Measurements from ENCODE around the gene MEGF11. TPM values are rescaled to one million over a fixed set of nuclear protein-coding genes. Genes with fewer than 3 reads are reported as not detected.

MEGF11 gene
- total RNA-seq, 4 donors from 2014 or later, result not detected

DNA sequence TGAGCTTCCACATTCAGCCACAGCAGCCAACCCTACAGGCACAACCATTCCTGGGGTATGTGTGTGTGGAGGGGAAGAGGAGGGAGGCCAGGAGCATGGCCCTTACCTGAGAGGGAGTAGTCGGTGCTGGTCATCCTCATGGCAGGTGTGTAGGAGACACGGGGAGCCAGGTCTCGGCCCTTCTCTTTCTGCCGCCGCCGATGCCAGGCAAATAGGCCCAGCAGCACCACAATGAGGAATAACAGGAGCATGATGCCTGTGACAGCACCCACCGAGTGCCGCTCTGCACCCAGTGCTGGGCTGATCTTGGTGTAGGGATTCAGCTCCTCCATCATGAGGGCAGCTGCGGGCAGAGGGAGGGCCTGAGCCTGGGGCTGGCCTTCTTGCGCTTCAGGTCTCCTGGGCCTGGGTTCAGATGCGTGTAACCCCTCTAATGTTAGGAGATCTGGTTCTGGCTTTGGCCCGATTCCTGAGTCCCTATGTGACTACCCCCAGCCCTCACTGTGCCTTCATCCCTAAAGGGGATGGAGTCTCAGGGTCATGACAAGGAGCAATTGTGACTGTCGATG, 339.8 kb downstream of the MEGF11 start:
- Histone ChIP-seq H3K36me3 (peaks cover 0 to 42% (median 18%) of the 10 kb centered on the region in 3 donors), H3K9me3 (no peaks in the 10 kb centered on the region), H3K4me3 (no peak overlapping the region), H3K27me3 (no peaks in the 10 kb centered on the region), H3K27ac (no peak overlapping the region), H3K4me1 (peaks cover 0 to 12% (median 0%) of the 10 kb centered on the region in 3 donors)
- intact Hi-C loops (cut with DNase I), result no loop called here
- TF ChIP-seq, protein P1, sequence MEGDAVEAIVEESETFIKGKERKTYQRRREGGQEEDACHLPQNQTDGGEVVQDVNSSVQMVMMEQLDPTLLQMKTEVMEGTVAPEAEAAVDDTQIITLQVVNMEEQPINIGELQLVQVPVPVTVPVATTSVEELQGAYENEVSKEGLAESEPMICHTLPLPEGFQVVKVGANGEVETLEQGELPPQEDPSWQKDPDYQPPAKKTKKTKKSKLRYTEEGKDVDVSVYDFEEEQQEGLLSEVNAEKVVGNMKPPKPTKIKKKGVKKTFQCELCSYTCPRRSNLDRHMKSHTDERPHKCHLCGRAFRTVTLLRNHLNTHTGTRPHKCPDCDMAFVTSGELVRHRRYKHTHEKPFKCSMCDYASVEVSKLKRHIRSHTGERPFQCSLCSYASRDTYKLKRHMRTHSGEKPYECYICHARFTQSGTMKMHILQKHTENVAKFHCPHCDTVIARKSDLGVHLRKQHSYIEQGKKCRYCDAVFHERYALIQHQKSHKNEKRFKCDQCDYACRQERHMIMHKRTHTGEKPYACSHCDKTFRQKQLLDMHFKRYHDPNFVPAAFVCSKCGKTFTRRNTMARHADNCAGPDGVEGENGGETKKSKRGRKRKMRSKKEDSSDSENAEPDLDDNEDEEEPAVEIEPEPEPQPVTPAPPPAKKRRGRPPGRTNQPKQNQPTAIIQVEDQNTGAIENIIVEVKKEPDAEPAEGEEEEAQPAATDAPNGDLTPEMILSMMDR (IDR thresholded peaks at IDR 0.05), result no peak
- no peak for TF ChIP-seq POLR2A (IDR thresholded peaks at IDR 0.05)
- WGBS, 2 donors, result 68 to 86% methylated on average over 3 of the region's 13 CpGs
- no peak for DNase-seq

DNA sequence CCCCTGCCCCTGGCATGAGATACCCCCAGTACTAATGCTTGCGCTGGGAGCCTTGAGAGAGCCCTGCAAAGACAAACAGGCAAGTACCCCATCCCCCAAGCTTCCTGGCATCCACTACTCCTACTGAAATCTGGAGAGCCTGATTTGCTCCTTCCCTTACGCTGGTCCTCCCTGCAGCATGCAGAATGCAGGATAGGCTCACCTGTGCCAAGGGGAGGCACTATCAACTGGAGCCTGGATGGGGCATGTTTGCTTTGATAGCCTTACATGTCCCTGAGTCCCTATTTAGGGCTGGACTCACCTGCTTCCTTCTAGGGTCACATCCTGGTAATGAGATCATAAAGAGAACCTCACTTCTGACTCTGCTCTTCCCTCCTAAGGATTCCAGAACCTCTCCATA, 341.3 kb downstream of the MEGF11 start:
- WGBS, 2 donors, result 100% methylated on average over 1 to 2 of the region's 2 CpGs
- DNase-seq, result no peak
- intact Hi-C loops (cut with DNase I), result no loop called here
- no peak overlapping the region for H3K4me3 ChIP-seq
- no peaks in the 10 kb centered on the region for H3K27me3 ChIP-seq
- TF ChIP-seq POLR2A (IDR thresholded peaks at IDR 0.05), result no peak
- TF ChIP-seq, protein P1 (IDR thresholded peaks at IDR 0.05), result no peak
- H3K9me3 ChIP-seq, result no peaks in the 10 kb centered on the region
- peaks cover 0 to 57% (median 20%) of the 10 kb centered on the region in 3 donors for H3K36me3 ChIP-seq
- peaks cover 0 to 12% (median 0%) of the 10 kb centered on the region in 3 donors for H3K4me1 ChIP-seq
- no peak overlapping the region for H3K27ac ChIP-seq

DNA sequence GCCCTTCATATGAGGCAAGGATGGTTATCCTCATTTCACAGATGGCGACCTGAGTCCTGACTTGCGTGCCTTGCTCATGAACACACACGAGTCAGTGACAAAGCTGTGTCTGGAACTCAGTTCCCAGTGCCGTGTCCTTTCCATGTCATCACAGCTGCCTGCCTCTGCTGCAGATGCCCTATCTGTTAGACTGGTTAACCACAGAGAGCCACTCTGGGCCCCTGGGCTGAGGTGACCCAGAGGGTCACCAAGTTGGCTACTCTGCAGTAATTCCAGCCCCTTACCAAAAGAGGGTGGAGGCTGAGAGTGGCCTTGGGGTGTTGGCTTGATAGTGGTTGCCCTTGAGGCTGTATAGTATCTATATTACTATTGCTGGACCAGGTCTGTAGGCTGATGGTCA, 343.2 kb downstream of the MEGF11 start:
- intact Hi-C loops (cut with DNase I), result no loop called here
- TF ChIP-seq, protein P1 (IDR thresholded peaks at IDR 0.05), result no peak
- TF ChIP-seq POLR2A (IDR thresholded peaks at IDR 0.05), result no peak
- no peaks in the 10 kb centered on the region for H3K27me3 ChIP-seq
- DNase-seq, result no peak
- no peaks in the 10 kb centered on the region for H3K9me3 ChIP-seq
- peaks cover 0 to 20% (median 9%) of the 10 kb centered on the region in 3 donors for H3K4me1 ChIP-seq
- no peak overlapping the region for H3K27ac ChIP-seq
- no peak overlapping the region for H3K4me3 ChIP-seq
- 90% methylated on average over 2 of the region's 4 CpGs; no CpG with 5 or more reads in 1 of the 2 donors for WGBS, 2 donors
- H3K36me3 ChIP-seq, result peaks cover 0 to 75% (median 22%) of the 10 kb centered on the region in 3 donors

DNA sequence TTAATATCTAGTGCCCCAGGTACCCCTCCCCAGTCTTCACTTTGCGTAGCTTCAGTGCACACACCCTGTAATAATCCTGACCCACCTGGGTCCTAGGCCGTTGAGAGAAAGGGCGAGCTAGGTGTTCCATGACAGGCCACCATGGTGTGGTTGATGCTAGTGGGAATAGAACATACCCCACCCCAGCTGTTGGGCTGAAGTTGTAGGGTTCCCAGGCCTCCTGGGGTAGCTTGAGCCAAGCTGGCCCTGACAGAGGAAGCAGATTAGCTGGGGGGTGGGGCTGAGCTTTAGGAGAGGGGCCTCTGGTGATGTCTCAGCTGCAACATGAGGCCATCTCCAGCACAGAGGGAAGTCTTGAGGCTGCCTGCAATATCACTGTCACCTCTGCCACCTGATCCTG, 343.7 kb downstream of the MEGF11 start:
- intact Hi-C loops (cut with DNase I), result no loop called here
- H3K9me3 ChIP-seq, result no peaks in the 10 kb centered on the region
- H3K4me1 ChIP-seq, result peaks cover 0 to 21% (median 9%) of the 10 kb centered on the region in 3 donors
- H3K36me3 ChIP-seq, result peaks cover 0 to 80% (median 22%) of the 10 kb centered on the region in 3 donors
- TF ChIP-seq, protein P1 (IDR thresholded peaks at IDR 0.05), result no peak
- TF ChIP-seq POLR2A (IDR thresholded peaks at IDR 0.05), result no peak
- WGBS, 2 donors, result 89 to 100% methylated on average over 1 to 3 of the region's 3 CpGs
- H3K27ac ChIP-seq, result no peak overlapping the region
- H3K4me3 ChIP-seq, result no peak overlapping the region
- H3K27me3 ChIP-seq, result no peaks in the 10 kb centered on the region
- DNase-seq, result no peak

DNA sequence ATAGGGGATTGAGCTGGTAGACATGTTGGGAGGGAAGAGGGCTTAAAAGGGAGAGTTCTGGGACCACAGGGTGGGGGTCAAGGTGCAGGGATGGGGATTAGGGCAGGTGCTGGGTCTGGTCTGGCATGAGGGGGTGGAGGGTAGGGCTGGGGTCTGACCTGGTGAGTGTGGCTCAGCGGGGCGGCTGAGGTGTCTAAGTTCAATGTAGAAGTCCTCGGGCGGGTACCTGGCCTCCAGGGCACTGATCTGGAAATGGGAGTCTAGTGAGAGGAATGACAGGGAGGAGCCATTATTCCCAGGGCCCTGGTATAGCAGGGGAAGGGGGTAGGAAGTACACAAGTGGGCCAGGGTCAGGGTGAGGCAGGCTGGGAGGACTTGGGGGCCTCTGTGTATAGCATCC, 344.7 kb downstream of the MEGF11 start:
- 98 to 100% methylated on average over 1 to 4 of the region's 4 CpGs for WGBS, 2 donors
- Histone ChIP-seq H3K4me3 (no peak overlapping the region), H3K36me3 (peaks cover 4 to 90% (median 22%) of the 10 kb centered on the region in 3 donors), H3K27me3 (no peaks in the 10 kb centered on the region), H3K9me3 (no peaks in the 10 kb centered on the region), H3K4me1 (peaks cover 0 to 24% (median 9%) of the 10 kb centered on the region in 3 donors), H3K27ac (no peak overlapping the region)
- no peak for DNase-seq
- TF ChIP-seq, protein P1 (IDR thresholded peaks at IDR 0.05), result no peak
- intact Hi-C loops (cut with DNase I), result no loop called here
